ENCODE measurements around the gene CTSL. TPM values are rescaled to one million over a fixed set of nuclear protein-coding genes. Genes with fewer than 3 reads are reported as not detected.

Gene CTSL
- total and polyA plus RNA-seq, 2 experiments from 2014 or later = 97.0 to 137 TPM

DNA sequence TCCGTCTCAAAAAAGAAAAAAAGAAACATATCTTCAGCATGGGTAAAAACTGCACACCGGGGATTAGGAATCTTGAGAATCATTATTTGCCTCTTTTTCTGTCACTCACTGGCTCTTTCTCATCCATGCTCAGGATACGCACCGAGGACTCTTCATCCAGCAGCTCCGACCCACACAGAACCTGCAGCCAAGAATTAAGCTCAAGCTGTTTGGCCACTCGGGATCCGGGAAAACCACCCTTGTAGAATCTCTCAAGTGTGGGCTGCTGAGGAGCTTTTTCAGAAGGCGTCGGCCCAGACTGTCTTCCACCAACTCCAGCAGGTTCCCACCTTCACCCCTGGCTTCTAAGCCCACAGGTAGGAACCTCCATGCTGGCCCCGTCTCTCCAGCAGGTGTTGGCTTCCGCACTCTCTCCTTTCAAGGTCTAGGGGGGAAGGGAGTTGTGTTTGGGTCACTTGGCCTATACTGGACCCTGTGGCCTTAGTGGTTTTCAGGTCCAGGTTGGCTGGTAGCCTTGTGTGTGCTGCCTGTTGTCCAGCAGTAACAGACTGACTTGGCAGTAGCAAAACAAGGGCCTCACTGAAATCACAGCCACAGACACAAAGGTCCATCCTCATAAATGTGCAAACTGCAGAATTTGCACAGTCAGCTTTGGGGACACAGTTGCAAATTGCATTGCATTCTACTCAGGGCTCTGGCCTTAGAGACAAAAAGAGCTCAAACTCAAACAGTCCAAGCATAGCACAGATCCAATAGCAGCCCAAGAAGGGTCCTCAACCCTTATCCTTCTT is 44.5 kb upstream of the CTSL start:
- H3K27ac ChIP-seq = no peak overlapping the region
- no peaks in the 10 kb centered on the region for H3K9me3 ChIP-seq (ENCODE audit: low read depth)
- DNase-seq (ENCODE audit: low read depth in 1 of 2, low spot score in 1 of 2) = no peak
- peaks cover 3% of the 10 kb centered on the region for H3K4me1 ChIP-seq (ENCODE audit: low read depth)
- peaks cover 5% of the 10 kb centered on the region for H3K36me3 ChIP-seq
- no peak overlapping the region for H3K4me3 ChIP-seq
- TF ChIP-seq, protein P1, sequence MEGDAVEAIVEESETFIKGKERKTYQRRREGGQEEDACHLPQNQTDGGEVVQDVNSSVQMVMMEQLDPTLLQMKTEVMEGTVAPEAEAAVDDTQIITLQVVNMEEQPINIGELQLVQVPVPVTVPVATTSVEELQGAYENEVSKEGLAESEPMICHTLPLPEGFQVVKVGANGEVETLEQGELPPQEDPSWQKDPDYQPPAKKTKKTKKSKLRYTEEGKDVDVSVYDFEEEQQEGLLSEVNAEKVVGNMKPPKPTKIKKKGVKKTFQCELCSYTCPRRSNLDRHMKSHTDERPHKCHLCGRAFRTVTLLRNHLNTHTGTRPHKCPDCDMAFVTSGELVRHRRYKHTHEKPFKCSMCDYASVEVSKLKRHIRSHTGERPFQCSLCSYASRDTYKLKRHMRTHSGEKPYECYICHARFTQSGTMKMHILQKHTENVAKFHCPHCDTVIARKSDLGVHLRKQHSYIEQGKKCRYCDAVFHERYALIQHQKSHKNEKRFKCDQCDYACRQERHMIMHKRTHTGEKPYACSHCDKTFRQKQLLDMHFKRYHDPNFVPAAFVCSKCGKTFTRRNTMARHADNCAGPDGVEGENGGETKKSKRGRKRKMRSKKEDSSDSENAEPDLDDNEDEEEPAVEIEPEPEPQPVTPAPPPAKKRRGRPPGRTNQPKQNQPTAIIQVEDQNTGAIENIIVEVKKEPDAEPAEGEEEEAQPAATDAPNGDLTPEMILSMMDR (IDR thresholded peaks at IDR 0.05; ENCODE audit: low read depth, low read length) = no peak
- H3K27me3 ChIP-seq = no peaks in the 10 kb centered on the region

DNA sequence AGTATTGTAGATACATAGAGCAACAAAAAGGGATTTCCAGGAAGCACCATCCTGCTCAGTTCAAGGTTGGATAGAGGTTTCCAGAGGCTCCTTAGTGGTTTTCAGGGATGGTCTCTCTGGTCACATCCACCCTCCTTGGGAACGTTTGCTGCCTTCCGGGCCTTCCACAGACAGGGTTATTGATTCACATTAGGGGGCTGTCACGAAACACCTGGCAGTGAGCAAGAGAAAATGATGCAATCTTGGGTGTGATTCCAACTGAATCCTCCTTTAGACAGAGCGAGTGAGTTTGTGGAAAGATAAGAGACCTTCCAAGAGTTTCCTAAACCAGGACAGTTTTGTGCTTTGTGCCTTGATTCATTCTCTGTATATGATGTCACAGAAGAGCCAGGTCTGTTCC is 43.8 kb upstream of the CTSL start:
- H3K27ac ChIP-seq = no peak overlapping the region
- H3K4me3 ChIP-seq = no peak overlapping the region
- H3K9me3 ChIP-seq (ENCODE audit: low read depth) = no peaks in the 10 kb centered on the region
- peaks cover 3% of the 10 kb centered on the region for H3K4me1 ChIP-seq (ENCODE audit: low read depth)
- TF ChIP-seq, protein P1 (IDR thresholded peaks at IDR 0.05; ENCODE audit: low read depth, low read length) = no peak
- H3K36me3 ChIP-seq = peaks cover 9% of the 10 kb centered on the region
- no peaks in the 10 kb centered on the region for H3K27me3 ChIP-seq
- no peak for DNase-seq (ENCODE audit: low read depth in 1 of 2, low spot score in 1 of 2)

DNA sequence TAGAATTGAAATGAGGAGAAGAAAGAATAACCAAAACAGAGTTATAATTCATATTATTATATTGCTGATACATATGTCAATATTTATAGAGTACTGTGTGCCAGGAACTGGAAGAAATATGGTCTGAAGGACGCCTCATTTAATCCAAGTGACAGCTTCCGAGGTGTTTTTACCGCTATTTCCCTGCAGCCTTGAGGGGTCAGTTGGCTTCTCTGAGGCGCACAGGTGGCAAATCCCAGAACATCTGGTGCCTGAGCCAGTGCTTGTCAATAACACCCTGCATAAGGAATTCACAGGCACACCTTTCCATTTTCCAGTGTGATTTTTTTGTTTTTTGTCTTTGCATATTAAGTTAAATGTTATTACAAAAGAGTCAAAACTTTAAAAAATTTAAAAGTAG is 43.3 kb upstream of the CTSL start:
- TF ChIP-seq, protein P1 (IDR thresholded peaks at IDR 0.05; ENCODE audit: low read depth, low read length) = no peak
- Histone ChIP-seq H3K27ac (no peak overlapping the region), H3K9me3 (ENCODE audit: low read depth) (no peaks in the 10 kb centered on the region), H3K4me3 (no peak overlapping the region), H3K4me1 (ENCODE audit: low read depth) (peaks cover 3% of the 10 kb centered on the region), H3K27me3 (no peaks in the 10 kb centered on the region), H3K36me3 (peaks cover 9% of the 10 kb centered on the region)
- DNase-seq (ENCODE audit: low read depth in 1 of 2, low spot score in 1 of 2) = no peak

DNA sequence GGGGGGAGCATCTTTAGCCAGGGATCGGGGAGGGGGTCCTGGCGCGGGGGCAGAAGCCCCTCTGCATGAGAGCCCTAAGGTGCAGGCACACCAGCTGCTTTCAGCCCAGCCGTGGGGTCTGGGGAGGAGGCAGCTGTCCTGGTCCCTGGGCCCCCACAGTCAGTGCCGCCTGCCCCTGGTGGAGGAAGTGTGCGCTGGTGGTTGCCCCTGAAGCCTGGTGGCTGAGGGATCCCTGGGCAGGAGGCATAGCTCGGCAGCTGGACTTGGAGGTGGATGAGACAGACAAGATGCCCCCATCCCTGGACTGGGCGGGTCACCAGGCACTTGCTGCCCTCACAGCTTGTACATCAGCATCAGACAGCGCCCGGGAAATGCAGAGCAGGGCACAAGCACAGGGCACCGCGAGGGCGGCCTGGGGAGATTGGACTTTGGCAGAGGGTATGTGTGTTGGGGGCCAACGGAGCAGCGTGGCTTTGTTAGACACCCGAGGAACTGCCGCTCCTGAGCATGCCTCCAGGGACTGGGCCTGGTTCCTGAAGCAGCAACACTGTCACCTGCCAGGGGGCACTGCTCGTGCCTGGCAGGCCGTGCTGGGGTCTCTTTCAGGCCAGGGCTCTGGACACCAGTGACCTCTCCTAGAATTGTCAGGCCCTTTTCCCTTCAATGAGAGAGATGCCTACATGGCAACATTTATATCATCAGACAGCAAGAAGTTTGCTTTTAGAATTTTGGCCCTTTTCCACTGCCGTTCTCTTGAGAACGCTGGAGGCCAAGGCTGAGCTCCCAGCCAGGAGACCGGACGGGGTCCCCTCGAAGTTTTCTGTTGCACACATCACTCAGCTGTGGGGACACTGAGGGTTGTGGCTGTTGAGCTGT is 41.9 kb upstream of the CTSL start:
- DNase-seq (ENCODE audit: low read depth in 1 of 2, low spot score in 1 of 2) = no peak
- Histone ChIP-seq H3K36me3 (peaks cover 9% of the 10 kb centered on the region), H3K27ac (no peak overlapping the region), H3K4me3 (no peak overlapping the region), H3K4me1 (ENCODE audit: low read depth) (peaks cover 3% of the 10 kb centered on the region), H3K9me3 (ENCODE audit: low read depth) (no peaks in the 10 kb centered on the region), H3K27me3 (no peaks in the 10 kb centered on the region)
- TF ChIP-seq, protein P1 (IDR thresholded peaks at IDR 0.05; ENCODE audit: low read depth, low read length) = no peak

DNA sequence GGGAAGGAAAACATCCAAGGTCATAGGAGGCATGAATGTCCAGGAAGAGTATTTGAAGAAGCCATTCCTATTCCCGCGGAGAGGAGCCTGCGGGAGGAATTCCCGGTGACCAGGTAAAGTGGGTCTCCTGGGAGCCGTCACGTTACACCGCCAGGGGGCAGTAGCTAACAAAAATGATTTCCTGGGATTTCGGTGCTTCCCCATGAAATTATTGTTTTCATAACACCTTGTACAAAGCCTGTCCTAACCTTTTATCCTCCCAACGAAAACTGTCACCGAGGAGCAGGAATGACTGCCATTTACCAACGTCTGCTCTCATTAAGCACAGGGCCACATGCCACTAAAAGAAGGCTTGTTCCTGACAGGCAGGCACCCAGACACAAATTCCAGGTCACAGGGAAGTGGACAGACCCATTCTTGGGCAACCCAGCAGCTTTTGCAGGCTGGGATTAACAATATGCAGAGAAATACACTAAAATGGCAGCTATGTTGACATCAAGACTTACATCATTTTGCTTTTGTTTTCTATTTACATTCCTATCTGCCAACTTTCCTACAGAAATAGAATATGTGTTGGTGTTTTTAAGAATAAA is 41.2 kb upstream of the CTSL start:
- H3K9me3 ChIP-seq (ENCODE audit: low read depth) = no peaks in the 10 kb centered on the region
- DNase-seq (ENCODE audit: low read depth in 1 of 2, low spot score in 1 of 2) = peak; percentile 50 to 57
- TF ChIP-seq, protein P1 (IDR thresholded peaks at IDR 0.05; ENCODE audit: low read depth, low read length) = peak; percentile 78
- no peak overlapping the region for H3K27ac ChIP-seq
- peaks cover 9% of the 10 kb centered on the region for H3K36me3 ChIP-seq
- H3K4me3 ChIP-seq = no peak overlapping the region
- peaks cover 3% of the 10 kb centered on the region for H3K4me1 ChIP-seq (ENCODE audit: low read depth)
- no peaks in the 10 kb centered on the region for H3K27me3 ChIP-seq

Data from cardiac muscle cell (in vitro differentiated cells and primary cell).